Measurements from ENCODE around the gene FAM186B.

FAM186B gene

DNA sequence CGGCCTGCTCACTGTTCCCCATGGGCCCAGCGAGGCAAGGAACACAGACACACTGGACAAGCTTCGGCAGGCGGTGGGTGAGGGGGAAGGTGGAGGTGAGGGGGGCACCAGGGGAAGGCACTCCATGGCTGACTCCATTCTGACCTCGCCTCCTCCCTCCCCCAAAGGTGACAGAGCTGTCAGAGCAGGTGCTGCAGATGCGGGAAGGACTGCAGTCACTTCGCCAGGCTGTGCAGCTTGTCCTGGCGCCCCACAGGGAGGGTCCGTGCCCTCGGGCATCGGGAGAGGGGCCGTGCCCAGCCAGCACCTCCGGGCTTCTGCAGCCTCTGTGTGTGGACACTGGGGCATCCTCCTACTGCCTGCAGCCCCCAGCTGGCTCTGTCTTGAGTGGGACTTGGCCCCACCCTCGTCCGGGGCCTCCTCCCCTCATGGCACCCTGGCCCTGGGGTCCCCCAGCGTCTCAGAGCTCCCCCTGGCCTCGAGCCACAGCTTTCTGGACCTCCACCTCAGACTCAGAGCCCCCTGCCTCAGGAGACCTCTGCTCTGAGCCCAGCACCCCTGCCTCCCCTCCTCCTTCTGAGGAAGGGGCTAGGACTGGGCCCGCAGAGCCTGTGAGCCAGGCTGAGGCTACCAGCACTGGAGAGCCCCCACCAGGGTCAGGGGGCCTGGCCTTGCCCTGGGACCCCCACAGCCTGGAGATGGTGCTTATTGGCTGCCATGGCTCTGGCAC, 48.1 kb downstream of the FAM186B start:
- H3K4me3 ChIP-seq (ENCODE audit: low read depth, low read length) = no peak overlapping the region
- no peak for DNase-seq (ENCODE audit: low read depth)
- TF ChIP-seq, protein P1, sequence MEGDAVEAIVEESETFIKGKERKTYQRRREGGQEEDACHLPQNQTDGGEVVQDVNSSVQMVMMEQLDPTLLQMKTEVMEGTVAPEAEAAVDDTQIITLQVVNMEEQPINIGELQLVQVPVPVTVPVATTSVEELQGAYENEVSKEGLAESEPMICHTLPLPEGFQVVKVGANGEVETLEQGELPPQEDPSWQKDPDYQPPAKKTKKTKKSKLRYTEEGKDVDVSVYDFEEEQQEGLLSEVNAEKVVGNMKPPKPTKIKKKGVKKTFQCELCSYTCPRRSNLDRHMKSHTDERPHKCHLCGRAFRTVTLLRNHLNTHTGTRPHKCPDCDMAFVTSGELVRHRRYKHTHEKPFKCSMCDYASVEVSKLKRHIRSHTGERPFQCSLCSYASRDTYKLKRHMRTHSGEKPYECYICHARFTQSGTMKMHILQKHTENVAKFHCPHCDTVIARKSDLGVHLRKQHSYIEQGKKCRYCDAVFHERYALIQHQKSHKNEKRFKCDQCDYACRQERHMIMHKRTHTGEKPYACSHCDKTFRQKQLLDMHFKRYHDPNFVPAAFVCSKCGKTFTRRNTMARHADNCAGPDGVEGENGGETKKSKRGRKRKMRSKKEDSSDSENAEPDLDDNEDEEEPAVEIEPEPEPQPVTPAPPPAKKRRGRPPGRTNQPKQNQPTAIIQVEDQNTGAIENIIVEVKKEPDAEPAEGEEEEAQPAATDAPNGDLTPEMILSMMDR (IDR thresholded peaks at IDR 0.05; ENCODE audit: insufficient read depth, low read depth, low read length, missing control alignments) = no peak

DNA sequence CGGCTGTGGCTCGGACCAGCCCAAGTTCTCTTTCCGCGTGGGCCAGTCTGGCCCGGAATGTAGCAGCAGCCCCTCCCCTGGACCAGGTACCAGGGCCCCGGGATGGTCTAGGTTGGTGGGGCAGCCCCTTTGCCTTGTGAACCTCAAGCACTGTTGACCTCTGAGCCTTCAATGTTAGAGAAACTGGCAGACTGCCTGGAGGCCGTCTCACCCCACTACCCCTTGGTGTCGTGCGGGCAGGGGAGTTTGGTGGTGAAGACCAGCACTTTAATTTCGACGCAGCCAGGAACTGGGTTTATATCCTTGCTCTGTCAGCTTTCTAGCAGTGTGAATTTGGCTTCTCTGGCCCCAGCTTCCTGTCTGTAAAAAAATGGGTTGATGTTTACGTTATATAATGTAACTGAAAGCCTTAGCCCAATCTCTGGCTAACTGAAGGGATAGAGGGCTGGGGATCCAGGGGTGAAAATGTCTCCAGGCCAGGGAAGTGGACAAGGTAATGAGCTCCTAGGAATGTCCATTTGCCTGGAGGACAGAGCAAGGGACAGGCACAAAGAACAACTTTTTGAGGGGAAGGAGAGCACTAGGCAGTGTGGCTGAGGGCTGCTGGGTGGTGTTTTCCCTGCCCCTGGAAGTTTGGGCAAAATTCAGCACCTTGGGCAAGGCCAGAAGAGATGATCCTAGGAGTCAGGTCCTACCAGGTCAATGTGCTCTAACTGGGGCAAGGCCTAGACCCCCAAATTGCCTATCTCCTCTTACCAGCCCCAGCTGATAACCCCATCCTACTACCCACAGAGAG, 48.9 kb downstream of the FAM186B start:
- no peak overlapping the region for H3K4me3 ChIP-seq (ENCODE audit: low read depth, low read length)
- TF ChIP-seq, protein P1 (IDR thresholded peaks at IDR 0.05; ENCODE audit: insufficient read depth, low read depth, low read length, missing control alignments) = no peak
- DNase-seq (ENCODE audit: low read depth) = no peak

DNA sequence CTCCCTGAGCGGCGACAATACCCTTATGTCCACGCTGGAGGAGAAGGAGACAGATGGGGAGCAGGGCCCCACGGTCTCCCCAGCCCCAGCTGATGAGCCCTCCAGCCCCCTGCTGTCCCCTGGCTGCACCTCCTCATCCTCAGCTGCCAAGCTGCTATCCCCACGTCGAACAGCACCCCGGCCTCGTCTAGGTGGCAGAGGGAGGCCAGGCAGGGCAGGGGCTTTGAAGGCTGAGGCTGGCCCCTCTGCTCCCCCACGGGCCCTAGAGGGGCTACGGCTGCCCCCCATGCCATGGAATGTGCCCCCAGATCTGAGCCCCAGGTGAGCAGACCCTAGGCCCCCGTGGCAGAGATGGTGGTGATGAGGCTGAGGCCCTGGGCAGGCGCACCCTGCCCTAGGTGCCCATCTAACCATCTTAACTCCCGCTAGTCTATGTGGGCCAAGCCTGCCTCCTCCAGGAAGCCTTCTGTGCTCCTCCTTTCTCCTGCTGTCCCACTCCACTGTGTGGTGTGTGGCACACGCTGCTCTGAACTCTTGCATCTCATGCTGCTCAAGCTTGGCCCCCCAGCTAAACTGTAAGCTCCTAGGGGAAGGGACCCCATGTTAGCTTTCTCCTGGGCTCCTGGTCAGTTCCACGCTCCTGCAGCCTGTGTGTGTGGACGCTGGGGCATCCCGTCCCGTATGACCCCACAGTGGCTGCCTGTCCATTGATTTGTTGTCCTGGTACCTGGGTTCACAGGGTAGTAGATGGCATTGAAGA, 49.6 kb downstream of the FAM186B start:
- TF ChIP-seq, protein P1 (IDR thresholded peaks at IDR 0.05; ENCODE audit: insufficient read depth, low read depth, low read length, missing control alignments) = no peak
- H3K4me3 ChIP-seq (ENCODE audit: low read depth, low read length) = no peak overlapping the region
- no peak for DNase-seq (ENCODE audit: low read depth)

- DNase-seq (ENCODE audit: low read depth) = no peak
- H3K4me3 ChIP-seq (ENCODE audit: low read depth, low read length) = no peak overlapping the region
- TF ChIP-seq, protein P1 (IDR thresholded peaks at IDR 0.05; ENCODE audit: insufficient read depth, low read depth, low read length, missing control alignments) = no peak
Measured at GRCh38 chr12:49554266-49554665, 51.2 kb downstream of the FAM186B start.

- no peak overlapping the region for H3K4me3 ChIP-seq (ENCODE audit: low read depth, low read length)
- TF ChIP-seq, protein P1 (IDR thresholded peaks at IDR 0.05; ENCODE audit: insufficient read depth, low read depth, low read length, missing control alignments) = peak; percentile 41
- DNase-seq (ENCODE audit: low read depth) = peak; percentile 48
Measured at GRCh38 chr12:49553512-49554088, 51.8 kb downstream of the FAM186B start.

- DNase-seq (ENCODE audit: low read depth) = no peak
- no peak overlapping the region for H3K4me3 ChIP-seq (ENCODE audit: low read depth, low read length)
- TF ChIP-seq, protein P1 (IDR thresholded peaks at IDR 0.05; ENCODE audit: insufficient read depth, low read depth, low read length, missing control alignments) = no peak
Measured at GRCh38 chr12:49552899-49553298, 52.5 kb downstream of the FAM186B start.
